Kasumi-1 (cell line): ENCODE measurements around the gene DNMT3L.
"Not testable (repeated sequence)": the region's sequence is repeated elsewhere in the genome, so short reads cannot be mapped to it uniquely, and the experiment has no call there.

Source experiments
- DNase-seq, 2 experiments: peaks; one replicate each; lab custom pipeline; 2025; lab: John Stamatoyannopoulos, UW

DNMT3L gene

DNA sequence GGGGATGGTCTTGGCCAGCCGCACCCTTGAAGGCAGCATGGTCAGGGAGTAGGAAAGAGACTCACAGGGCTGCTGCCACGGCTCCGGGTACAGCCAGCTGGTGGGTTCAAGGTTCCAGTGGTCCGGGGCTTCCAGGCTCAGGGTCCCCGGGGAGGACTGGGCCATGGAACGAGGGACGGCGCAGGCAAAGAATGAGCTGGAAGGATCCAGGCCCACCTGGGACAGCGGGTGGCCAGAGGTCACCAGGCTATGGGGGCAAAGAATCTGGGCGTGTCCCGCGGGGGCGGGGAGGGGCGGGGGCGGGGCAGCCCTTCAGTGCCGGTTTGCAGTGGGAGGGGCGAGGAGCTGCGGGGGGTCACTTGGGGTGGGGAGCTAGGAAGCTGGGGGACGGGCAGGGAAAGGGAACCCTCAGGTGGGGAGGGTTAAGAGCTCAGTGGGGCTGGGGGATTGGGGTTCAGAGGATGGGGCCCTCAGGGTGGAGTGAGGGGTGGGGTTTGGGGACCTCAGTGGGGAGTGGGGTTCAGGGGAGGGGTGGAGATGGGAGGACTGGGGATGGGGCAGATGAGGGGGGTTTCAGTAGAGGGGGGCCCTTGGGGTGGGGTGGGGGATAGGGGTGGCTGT is at the start of gene DNMT3L:
Gene DNMT3L, minus strand, starts transcription at position 223 of the 621 bp plus-strand sequence. CDS start 638 bp downstream, outside the sequence.
- DNase-seq = no peak

DNA sequence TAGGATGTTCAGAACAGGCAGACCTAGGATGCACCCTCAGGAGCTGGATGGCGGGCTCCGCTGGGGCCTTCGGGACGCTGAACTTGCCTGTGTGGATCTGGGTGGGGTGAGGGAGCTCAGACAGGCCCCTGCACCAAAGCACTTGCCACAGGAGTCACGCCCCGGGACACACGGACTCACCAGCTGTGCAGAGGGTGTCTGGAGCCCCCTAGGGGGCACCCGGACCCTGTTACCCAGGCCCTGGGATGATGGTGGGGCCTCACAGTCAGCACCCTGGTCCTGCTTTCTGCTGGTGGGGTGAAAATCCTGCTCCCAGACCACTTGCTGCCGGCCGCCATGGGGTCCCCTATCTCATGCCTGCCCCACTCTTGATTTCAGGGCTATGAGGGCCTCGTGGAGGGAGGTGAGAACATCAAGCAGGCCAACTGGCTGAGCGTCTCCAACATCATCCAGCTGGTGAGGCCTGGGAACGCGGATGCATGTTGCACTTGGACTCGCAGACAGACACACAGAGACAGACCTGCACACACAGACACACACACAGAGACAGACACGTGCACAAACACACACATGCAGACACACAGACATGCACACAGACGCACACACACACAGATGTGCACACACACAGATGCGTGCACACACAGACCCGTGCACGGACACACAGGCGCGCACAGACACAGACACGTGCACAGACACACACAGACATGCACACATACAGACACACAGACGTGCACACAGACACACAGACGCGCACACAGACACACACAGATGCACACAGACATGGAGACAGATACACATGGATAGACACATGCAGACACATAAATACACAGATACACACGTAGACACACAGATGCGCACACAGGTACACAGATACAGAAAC is 49.2 kb upstream of the DNMT3L start:
- DNase-seq = no peak

DNA sequence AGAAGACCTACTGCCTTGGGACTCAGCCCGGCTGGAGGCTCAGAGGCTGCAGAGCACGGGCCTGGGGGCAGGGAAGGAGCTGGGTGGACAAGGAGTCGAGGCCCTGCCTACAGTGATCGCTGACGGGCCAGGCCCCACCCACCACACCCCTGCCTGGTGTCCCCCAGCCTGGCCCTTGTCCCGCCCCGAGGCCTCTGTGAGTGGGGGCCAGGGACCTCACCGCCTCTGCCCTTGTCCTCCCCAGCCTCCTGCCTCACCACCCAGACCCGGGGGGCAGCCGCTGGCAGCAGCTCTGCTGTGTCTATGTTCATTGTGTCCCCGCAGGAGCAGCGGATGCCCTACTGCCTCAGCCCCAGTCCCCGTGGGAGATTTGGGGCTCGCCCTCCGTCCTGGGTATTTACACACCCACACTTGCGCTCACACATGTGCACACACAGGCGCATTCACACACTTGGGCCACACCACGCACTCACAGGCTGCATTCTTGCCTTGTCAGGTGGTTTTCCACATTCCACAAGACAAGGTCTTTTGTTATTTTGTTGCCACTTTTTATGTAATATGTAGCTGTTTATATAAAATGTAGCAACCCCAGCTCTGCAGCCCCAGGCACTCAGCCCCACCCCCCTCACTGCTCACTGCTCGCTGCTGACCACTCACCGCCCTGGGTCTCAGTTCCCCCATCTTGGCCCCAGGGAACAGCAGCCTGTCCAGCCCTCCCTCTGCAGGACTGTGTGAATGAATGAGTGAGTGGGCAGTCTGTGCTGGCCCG is 45.4 kb upstream of the DNMT3L start:
- DNase-seq = no peak

- no peak for DNase-seq
These were observed 44.0 kb upstream of the DNMT3L start for GRCh38 chr21:44305691-44306090.

- DNase-seq = peak; percentile 37 to 42
These were observed 43.2 kb upstream of the DNMT3L start for GRCh38 chr21:44304877-44305293.

DNA sequence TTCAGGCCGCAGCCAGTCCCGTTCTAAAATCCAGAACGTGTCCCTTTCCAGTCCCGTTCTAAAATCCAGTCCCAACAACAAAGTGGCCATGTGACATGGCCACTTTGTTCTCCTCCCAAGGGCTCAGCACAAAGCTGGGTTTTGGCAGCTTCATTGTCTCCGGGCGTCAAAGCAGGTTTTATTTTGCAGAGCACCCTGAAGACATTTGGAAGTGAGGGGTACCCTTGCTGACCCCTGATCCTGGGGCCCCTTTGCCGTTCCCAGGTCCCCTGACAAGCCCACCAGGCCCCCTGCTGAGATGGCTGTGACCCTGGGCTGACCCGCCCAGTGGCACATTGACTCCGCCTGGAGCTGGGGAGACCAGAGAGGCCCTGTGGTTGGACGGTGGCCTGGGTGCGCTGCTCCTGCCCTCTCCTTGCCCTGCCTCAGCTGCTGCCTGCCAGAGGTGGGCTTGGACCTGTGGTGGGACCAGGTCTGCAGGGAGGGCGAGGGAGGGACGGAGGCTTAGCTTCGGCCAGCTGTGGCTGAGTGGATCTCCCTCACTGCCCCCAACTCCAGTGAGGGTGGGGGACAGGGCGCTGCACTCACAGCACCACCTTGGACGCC is 42.4 kb upstream of the DNMT3L start:
- DNase-seq = no peak

GRCh38 chr21:44303490-44303981 is 41.8 kb upstream of the DNMT3L start:
- DNase-seq = no peak

- DNase-seq = not testable (repeated sequence)
These were observed 41.1 kb upstream of the DNMT3L start for GRCh38 chr21:44302573-44303401.

DNA sequence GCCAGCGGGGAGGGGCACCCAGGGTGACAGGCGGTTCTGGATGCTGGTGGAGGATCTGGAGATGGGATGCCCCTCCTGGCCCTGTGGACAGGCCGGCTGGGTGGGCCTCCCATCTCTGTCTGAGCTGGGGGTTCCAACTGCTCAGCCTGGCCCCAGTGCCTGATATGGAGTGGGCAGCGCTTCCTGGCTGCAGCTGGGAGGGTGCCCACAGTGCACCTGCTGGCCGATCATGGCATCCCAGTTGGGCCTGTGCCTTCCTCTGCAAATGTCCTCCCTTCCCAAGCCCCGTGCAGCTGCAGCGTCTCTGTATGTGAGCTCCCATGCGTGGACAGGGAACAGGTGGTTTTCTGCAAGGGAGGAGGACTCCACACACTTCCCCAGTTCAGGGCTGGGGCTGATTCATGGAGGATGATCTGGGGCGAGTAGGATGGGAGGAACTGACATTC is 40.3 kb upstream of the DNMT3L start:
- no peak for DNase-seq

DNA sequence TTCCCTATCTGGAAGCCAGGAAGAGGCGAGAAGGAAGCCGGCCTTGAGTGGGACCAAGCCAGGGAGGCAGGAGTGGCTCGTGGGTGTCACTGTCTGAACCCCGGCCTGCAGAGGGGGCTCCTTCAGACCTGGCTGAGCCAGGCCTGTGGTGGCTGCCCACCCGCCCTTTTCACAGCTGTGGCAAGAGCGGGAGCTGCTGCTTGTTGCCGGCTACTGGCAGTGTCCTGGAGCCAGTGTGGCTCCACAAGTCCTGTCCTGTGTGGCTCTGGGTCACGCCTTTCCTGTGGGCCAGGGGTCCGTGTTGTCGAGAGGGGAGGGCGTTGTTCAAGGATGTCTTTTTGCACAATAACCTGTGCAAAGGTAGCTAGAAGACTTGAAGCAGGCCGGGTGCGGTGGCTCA is 39.4 kb upstream of the DNMT3L start:
- no peak for DNase-seq

- DNase-seq = peak; percentile 12 to 38
These were observed 38.7 kb upstream of the DNMT3L start for GRCh38 chr21:44300262-44300959.

- peak; percentile 72 to 83 for DNase-seq
These were observed 38.0 kb upstream of the DNMT3L start, which contains the start of gene PFKL for GRCh38 chr21:44299458-44300261. TSS of gene PFKL (plus strand) at chr21:44300053. CDS start at chr21:44300106, 53 bp downstream.

DNA sequence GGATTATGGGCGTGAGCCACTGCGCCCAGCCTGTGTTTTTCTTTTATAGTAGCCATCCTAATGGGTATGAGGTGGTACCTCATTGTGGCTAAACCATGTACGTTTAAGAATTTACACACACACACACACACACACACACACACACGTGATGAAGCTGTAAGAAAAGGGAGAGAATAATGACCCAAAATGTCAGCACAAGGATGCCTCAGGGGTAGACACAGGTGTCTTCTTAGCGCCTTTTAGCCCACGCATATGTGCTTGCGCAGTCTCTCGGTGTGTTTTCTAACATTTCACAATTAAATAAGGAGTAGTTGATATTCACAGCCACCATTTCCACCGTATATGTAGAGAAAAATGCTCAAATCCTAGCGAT is 37.4 kb upstream of the DNMT3L start:
- DNase-seq = peak in 1 of 2 experiments; percentile 55

DNA sequence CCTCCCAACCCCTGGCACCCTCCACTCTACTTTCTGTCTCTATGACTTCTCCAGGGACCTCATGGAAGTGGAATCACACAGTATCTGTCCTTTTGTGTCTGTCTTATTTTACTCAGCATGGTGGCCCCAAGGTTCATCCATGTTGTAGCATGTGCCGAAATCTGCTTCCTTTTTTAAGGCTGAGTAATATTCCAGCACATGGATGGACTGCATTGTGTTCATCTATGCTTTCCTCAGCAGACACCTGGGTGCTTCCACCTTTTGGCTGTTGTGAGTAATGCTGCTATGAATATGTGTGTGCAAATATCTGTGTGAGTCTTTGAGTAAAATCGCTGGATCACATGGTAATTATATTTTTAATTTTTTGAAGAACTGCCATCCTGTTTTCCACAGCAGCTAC is 36.6 kb upstream of the DNMT3L start:
- no peak for DNase-seq

GRCh38 chr21:44297525-44298290 is 36.0 kb upstream of the DNMT3L start:
- peak; percentile 84 to 88 for DNase-seq

DNA sequence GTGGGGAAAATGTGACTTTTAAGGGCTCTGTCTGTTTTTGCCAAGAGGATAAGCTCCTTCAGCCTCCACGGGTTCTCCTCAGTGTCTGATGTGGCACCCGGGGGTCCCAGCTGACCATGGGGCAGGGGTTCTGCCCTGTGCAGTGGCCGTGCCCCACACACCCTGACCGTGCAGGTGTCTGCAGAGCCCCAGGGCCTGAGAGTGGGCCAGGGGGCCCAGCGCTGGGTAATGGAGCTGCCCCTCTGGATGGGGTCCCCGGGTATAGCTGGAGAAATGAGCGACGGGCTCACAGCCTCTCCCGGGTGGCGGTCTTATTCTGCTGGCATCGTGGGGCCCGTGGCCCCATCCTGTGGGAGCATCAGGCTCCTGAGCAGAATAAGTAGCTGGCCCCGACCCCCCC is 35.2 kb upstream of the DNMT3L start:
- no peak for DNase-seq

DNA sequence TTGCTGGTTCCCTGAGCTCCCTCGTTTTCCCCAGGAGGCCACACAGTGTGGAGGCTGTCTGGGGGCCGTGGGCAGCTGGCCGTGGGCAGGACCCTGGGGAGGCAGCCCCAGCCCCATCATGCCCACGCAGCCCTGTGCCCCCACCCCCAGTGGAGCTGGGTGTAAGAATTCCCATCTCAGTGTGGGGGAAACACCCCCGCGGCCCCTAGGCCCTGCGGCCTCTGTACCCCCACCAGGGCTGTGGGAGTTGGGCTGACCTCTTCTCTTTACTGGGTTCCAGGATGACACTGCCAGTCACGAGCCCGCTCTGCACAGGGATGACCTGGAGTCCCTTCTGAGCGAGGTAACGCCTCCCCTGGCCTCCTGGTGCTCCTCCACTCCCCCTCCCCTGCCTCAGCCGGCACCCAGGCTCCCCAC is 34.4 kb upstream of the DNMT3L start:
- DNase-seq = no peak

DNA sequence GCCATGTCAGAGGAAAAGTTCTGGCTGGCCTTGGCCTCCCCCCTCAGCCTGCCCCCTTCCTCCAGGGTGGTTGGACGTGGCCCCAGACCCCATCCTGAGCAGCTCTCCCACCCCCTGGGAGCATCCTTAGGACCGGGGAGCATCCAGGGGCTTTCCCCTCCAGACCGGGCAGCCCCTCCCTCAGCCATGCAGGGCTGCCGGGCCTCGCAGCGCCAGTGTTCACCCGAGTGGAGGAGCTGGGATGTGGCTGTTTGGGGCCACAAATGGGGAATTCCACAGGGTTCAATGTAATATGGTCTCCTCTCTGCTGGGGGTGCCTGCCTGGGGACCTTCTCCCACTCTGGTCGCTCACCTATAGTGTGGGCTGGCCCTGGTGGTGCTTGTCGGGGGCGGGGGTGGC is 33.9 kb upstream of the DNMT3L start:
- DNase-seq = no peak

DNA sequence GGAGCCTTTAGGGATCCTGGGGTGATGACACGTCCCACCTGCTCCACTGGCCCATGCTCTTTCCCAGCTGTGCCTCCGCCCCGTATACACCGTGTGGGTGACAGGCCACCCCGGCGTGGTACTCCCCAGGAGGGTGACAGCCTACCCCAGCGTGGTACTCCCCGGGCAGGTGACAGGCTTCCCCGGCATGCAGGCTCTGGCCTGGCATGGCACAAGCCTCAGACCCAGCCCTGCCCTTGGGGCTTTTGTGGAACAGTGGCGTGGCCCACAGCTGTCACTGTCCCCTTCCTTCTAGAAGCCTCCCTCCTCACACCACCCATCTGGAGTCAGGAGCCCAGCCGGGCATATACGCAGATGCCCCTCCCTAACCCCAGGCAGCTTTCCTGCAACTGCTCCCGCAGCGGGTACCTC is 33.5 kb upstream of the DNMT3L start:
- no peak for DNase-seq
